Umbilical cord (tissue), 2 donors: Measurements from ENCODE around the gene RCBTB1. TPM values are rescaled to one million over a fixed set of nuclear protein-coding genes. Genes with fewer than 3 reads are reported as not detected.
"Not testable (repeated sequence)": the region's sequence is repeated elsewhere in the genome, so short reads cannot be mapped to it uniquely, and the experiment has no call there.

Source experiments
- DNase-seq: peaks from one replicate; pipeline ENCODE4 v3.0.0-alpha.2; 2015; ENCODE audit warnings: low spot score
- total RNA-seq: library from RNA; depleted of rRNA; stranded (reverse); fragments of >200 nt; gene quantifications from one replicate; pipeline ENCODE4 v1.2.3, GENCODE V29; 2014; ENCODE audit warnings: low replicate concordance; ENCODE audit not compliant: insufficient read depth

Gene RCBTB1
- total RNA-seq, 1 donor from 2014 or later: 6.7 TPM

- DNase-seq: no peak
Observed at GRCh38 chr13:49604570-49604969, 19.2 kb upstream of the RCBTB1 start.

GRCh38 chr13:49602615-49603014 is 17.3 kb upstream of the RCBTB1 start:
- DNase-seq: not testable (repeated sequence)

GRCh38 chr13:49602005-49602404 is 16.6 kb upstream of the RCBTB1 start:
- DNase-seq: no peak

- DNase-seq: no peak
Observed at GRCh38 chr13:49597043-49597641, 11.8 kb upstream of the RCBTB1 start.

- DNase-seq: no peak
Observed at GRCh38 chr13:49596221-49596620, 10.9 kb upstream of the RCBTB1 start.

- DNase-seq: no peak
Observed at GRCh38 chr13:49594576-49594975, 9.2 kb upstream of the RCBTB1 start.

GRCh38 chr13:49593876-49594275 is 8.5 kb upstream of the RCBTB1 start:
- not testable (repeated sequence) for DNase-seq

- not testable (repeated sequence) for DNase-seq
Observed at GRCh38 chr13:49590714-49591113, 5.4 kb upstream of the RCBTB1 start.

- no peak for DNase-seq
Observed at GRCh38 chr13:49587311-49587847, 2.0 kb upstream of the RCBTB1 start.

- DNase-seq: no peak
Observed at GRCh38 chr13:49586717-49587116, 1.4 kb upstream of the RCBTB1 start.

- DNase-seq: peak; percentile 32
Observed at GRCh38 chr13:49584771-49585182, 581 bp downstream of the RCBTB1 start.

GRCh38 chr13:49580980-49581680 is 4.2 kb downstream of the RCBTB1 start:
- no peak for DNase-seq

- no peak for DNase-seq
Observed at GRCh38 chr13:49579501-49579900, 5.9 kb downstream of the RCBTB1 start.

GRCh38 chr13:49571299-49572240 is 13.8 kb downstream of the RCBTB1 start:
- DNase-seq: no peak

- DNase-seq: no peak
Observed at GRCh38 chr13:49569993-49570689, 15.2 kb downstream of the RCBTB1 start.

- DNase-seq: no peak
Observed at GRCh38 chr13:49567491-49567890, 17.9 kb downstream of the RCBTB1 start.

GRCh38 chr13:49566461-49566860 is 18.9 kb downstream of the RCBTB1 start:
- no peak for DNase-seq

- not testable (repeated sequence) for DNase-seq
Observed at GRCh38 chr13:49565461-49565860, 19.9 kb downstream of the RCBTB1 start.

- DNase-seq: no peak
Observed at GRCh38 chr13:49563516-49563915, 21.8 kb downstream of the RCBTB1 start.

GRCh38 chr13:49561062-49561410 is 24.3 kb downstream of the RCBTB1 start:
- peak; percentile 44 for DNase-seq

GRCh38 chr13:49560270-49561061 is 24.9 kb downstream of the RCBTB1 start:
- DNase-seq: peak; percentile 35
